Uterus (tissue), 2 donors: Measurements from ENCODE around the gene FAM184B.

Experiments used
- POLR2A ChIP-seq, 2 donors: fragments of 450-650 bp; IDR thresholded peaks; one replicate each; pipeline ENCODE4 v1.6.1; 2016; ENCODE audit warnings: antibody characterized with exemption in 2 of 2, mild to moderate bottlenecking in 1 of 2, moderate library complexity in 1 of 2
- TF ChIP-seq, protein P1 (sequence below), 4 experiments: fragments of 200-600 bp in 2 of 4; fragments of 450-650 bp in 2 of 4; sonication (generic) in 2 of 4; IDR thresholded peaks; one replicate each; pipeline ENCODE4 v1.5.1; 2016 to 2019; ENCODE audit warnings: antibody characterized with exemption in 4 of 4, mild to moderate bottlenecking in 2 of 4, moderate library complexity in 1 of 4

DNA sequence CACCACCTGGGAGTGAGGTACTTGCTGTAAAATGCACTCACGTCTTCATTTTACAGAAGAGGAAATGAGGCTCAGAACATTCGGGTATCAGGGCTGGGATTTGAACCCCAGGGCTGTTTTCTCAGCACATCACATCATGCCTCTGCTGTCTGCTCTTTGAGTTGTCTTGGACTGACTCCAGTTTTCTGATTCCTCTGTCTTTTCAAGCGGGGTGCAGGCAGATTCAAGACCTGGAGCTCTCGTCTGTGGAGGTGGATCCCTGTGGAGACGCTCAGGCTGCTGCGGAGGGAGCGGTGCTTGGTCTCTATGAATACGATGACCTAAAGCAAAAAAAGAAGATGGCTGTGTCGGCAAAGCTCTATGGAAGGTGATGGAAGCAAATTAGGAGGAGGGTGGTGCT lies 198.1 kb downstream of the FAM184B start:
- TF ChIP-seq, protein P1, sequence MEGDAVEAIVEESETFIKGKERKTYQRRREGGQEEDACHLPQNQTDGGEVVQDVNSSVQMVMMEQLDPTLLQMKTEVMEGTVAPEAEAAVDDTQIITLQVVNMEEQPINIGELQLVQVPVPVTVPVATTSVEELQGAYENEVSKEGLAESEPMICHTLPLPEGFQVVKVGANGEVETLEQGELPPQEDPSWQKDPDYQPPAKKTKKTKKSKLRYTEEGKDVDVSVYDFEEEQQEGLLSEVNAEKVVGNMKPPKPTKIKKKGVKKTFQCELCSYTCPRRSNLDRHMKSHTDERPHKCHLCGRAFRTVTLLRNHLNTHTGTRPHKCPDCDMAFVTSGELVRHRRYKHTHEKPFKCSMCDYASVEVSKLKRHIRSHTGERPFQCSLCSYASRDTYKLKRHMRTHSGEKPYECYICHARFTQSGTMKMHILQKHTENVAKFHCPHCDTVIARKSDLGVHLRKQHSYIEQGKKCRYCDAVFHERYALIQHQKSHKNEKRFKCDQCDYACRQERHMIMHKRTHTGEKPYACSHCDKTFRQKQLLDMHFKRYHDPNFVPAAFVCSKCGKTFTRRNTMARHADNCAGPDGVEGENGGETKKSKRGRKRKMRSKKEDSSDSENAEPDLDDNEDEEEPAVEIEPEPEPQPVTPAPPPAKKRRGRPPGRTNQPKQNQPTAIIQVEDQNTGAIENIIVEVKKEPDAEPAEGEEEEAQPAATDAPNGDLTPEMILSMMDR (IDR thresholded peaks at IDR 0.05) = no peak
- TF ChIP-seq POLR2A (IDR thresholded peaks at IDR 0.05) = no peak
